NCI-H2107 (cell line): ENCODE data around the gene ATG7.
A peak's percentile ranks its signal among the peaks of the same experiment; 100 is the strongest.
"Not testable (repeated sequence)": the region's sequence is repeated elsewhere in the genome, so short reads cannot be mapped to it uniquely, and the experiment has no call there.

Experiments
- DNase-seq: peaks from one replicate; lab custom pipeline; 2025; lab: John Stamatoyannopoulos, UW

Gene ATG7

GRCh38 chr3:11467875-11468274 lies 195.7 kb downstream of the ATG7 start:
- no peak for DNase-seq

GRCh38 chr3:11470031-11470853 lies 198.0 kb downstream of the ATG7 start:
- DNase-seq, result no peak

GRCh38 chr3:11475324-11475723 lies 203.1 kb downstream of the ATG7 start:
- DNase-seq, result no peak

GRCh38 chr3:11476735-11477144 lies 204.5 kb downstream of the ATG7 start:
- DNase-seq, result no peak

- no peak for DNase-seq
These were observed 205.3 kb downstream of the ATG7 start for GRCh38 chr3:11477407-11477911.

- no peak for DNase-seq
These were observed 206.0 kb downstream of the ATG7 start for GRCh38 chr3:11478167-11478566.

- no peak for DNase-seq
These were observed 207.0 kb downstream of the ATG7 start for GRCh38 chr3:11479221-11479620.

- no peak for DNase-seq
These were observed 208.6 kb downstream of the ATG7 start for GRCh38 chr3:11480663-11481298.

- no peak for DNase-seq
These were observed 209.4 kb downstream of the ATG7 start for GRCh38 chr3:11481556-11481955.

- DNase-seq, result no peak
These were observed 209.8 kb downstream of the ATG7 start for GRCh38 chr3:11482021-11482420.

- DNase-seq, result not testable (repeated sequence)
These were observed 216.2 kb downstream of the ATG7 start for GRCh38 chr3:11488356-11488755.

- no peak for DNase-seq
These were observed 222.1 kb downstream of the ATG7 start for GRCh38 chr3:11494131-11494916.

- no peak for DNase-seq
These were observed 223.9 kb downstream of the ATG7 start for GRCh38 chr3:11495948-11496557.

GRCh38 chr3:11498177-11498576 lies 226.0 kb downstream of the ATG7 start:
- no peak for DNase-seq

GRCh38 chr3:11498646-11499045 lies 226.4 kb downstream of the ATG7 start:
- no peak for DNase-seq

GRCh38 chr3:11499144-11499543 lies 226.9 kb downstream of the ATG7 start:
- no peak for DNase-seq

GRCh38 chr3:11502413-11502812 lies 230.2 kb downstream of the ATG7 start:
- not testable (repeated sequence) for DNase-seq

- DNase-seq, result no peak
These were observed 235.5 kb downstream of the ATG7 start for GRCh38 chr3:11507719-11508118.

- DNase-seq, result no peak
These were observed 236.4 kb downstream of the ATG7 start for GRCh38 chr3:11508346-11509172.

GRCh38 chr3:11509173-11510000 lies 237.2 kb downstream of the ATG7 start:
- DNase-seq, result peak; percentile 48
